CD14-positive monocyte (primary cell): ENCODE data around the gene LIN54. TPM values are rescaled to one million over a fixed set of nuclear protein-coding genes. Genes with fewer than 3 reads are reported as not detected.

Source experiments
- DNase-seq, 3 donors: peaks; one replicate each; pipeline ENCODE4 v3.0.0-alpha.2; 2011 to 2022
- H2AFZ ChIP-seq: 2 replicates; pipeline ENCODE4 v1.6.0; 2012; ENCODE audit warnings: mild to moderate bottlenecking, low read depth, low read length, inconsistent platforms; ENCODE audit not compliant: insufficient read depth, poor library complexity, severe bottlenecking
- H3K27ac ChIP-seq, 2 donors: 1 replicate in 1 of 2; 2 replicates in 1 of 2; pipeline ENCODE4 v1.5.1; 2012 to 2013; ENCODE audit warnings: low read length in 2 of 2, control low read depth in 1 of 2, inconsistent platforms in 1 of 2, low read depth in 1 of 2, mild to moderate bottlenecking in 1 of 2
- H3K27me3 ChIP-seq, 2 donors: one replicate each; pipeline versions ENCODE4 v1.6.0 to v1.6.1; 2011 to 2013; ENCODE audit warnings: low read length in 2 of 2; ENCODE audit not compliant: control insufficient read depth in 2 of 2, insufficient read depth in 2 of 2
- H3K36me3 ChIP-seq, 2 donors: replicated peaks in 1 of 2; 1 replicate in 1 of 2; 2 replicates in 1 of 2; pipeline versions ENCODE4 v1.5.1 to v1.6.1; 2012 to 2013; ENCODE audit warnings: low read length in 2 of 2, control low read depth in 1 of 2, inconsistent platforms in 1 of 2, mild to moderate bottlenecking in 1 of 2; ENCODE audit not compliant: insufficient read depth in 2 of 2, control insufficient read depth in 1 of 2
- H3K4me1 ChIP-seq, 2 donors: 1 replicate in 1 of 2; 2 replicates in 1 of 2; pipeline versions ENCODE4 v1.5.1 to v1.6.1; 2012 to 2013; ENCODE audit warnings: low read length in 2 of 2, control low read depth in 1 of 2, inconsistent platforms in 1 of 2, mild to moderate bottlenecking in 1 of 2, moderate library complexity in 1 of 2; ENCODE audit not compliant: insufficient read depth in 2 of 2, control insufficient read depth in 1 of 2
- H3K4me2 ChIP-seq: replicated peaks from 2 replicates; pipeline ENCODE3; 2012; ENCODE audit warnings: low read length, moderate library complexity, mild to moderate bottlenecking; ENCODE audit not compliant: poor library complexity, severe bottlenecking; ENCODE audit errors: extremely low read depth
- H3K4me3 ChIP-seq, 3 experiments: fragments of 200-600 bp in 1 of 3; sonication (generic) in 1 of 3; replicated peaks in 1 of 3; 1 replicate in 2 of 3; 2 replicates in 1 of 3; pipeline ENCODE4 v1.5.1; 2011 to 2013; ENCODE audit warnings: low read length in 3 of 3, mild to moderate bottlenecking in 3 of 3, control low read depth in 2 of 3, low read depth in 2 of 3, inconsistent platforms in 1 of 3, moderate library complexity in 1 of 3
- H3K79me2 ChIP-seq: 2 replicates; pipeline ENCODE4 v1.6.0; 2012; ENCODE audit warnings: mild to moderate bottlenecking, control low read depth, inconsistent platforms, low read length, moderate library complexity; ENCODE audit not compliant: insufficient read depth
- H3K9ac ChIP-seq: 2 replicates; pipeline ENCODE4 v1.6.0; 2017; ENCODE audit warnings: low read length, mild to moderate bottlenecking; ENCODE audit not compliant: insufficient read depth, poor library complexity, severe bottlenecking
- H3K9me3 ChIP-seq, 2 donors: replicated peaks in 1 of 2; 1 replicate in 1 of 2; 2 replicates in 1 of 2; pipeline versions ENCODE4 v1.5.1 to v1.6.1; 2012 to 2013; ENCODE audit warnings: low read length in 2 of 2, control low read depth in 1 of 2; ENCODE audit not compliant: control insufficient read depth in 1 of 2, insufficient read depth in 1 of 2
- H4K20me1 ChIP-seq: 2 replicates; pipeline ENCODE4 v1.6.0; 2012; ENCODE audit warnings: mild to moderate bottlenecking, low read length, control low read depth, moderate library complexity; ENCODE audit not compliant: insufficient read depth
- H3K27ac Mint-ChIP-seq, 7 donors: one replicate each; pipeline ENCODE4 v1.8.0; 2020; ENCODE audit warnings: mild to moderate bottlenecking in 7 of 7, mixed read lengths in 7 of 7, moderate library complexity in 6 of 7, inconsistent platforms in 2 of 7
- H3K27me3 Mint-ChIP-seq, 3 donors: one replicate each; pipeline ENCODE4 v1.8.0; 2021 to 2022; ENCODE audit warnings: low read depth in 3 of 3, mild to moderate bottlenecking in 3 of 3, mixed read lengths in 3 of 3, moderate library complexity in 3 of 3, inconsistent platforms in 1 of 3
- H3K36me3 Mint-ChIP-seq, 2 donors: one replicate each; pipeline ENCODE4 v1.8.0; 2020; ENCODE audit warnings: mixed read lengths in 2 of 2, inconsistent platforms in 1 of 2, mild to moderate bottlenecking in 1 of 2
- H3K4me1 Mint-ChIP-seq: one replicate; pipeline ENCODE4 v1.8.0; 2020; ENCODE audit warnings: mild to moderate bottlenecking, mixed read lengths
- H3K4me3 Mint-ChIP-seq, 2 donors: one replicate each; pipeline ENCODE4 v1.8.0; 2020; ENCODE audit warnings: mild to moderate bottlenecking in 2 of 2, mixed read lengths in 2 of 2, moderate library complexity in 1 of 2
- H3K9me3 Mint-ChIP-seq, 7 donors: one replicate each; pipeline ENCODE4 v1.8.0; 2020 to 2022; ENCODE audit warnings: mixed read lengths in 7 of 7, mild to moderate bottlenecking in 6 of 7, moderate library complexity in 6 of 7, inconsistent platforms in 2 of 7
- WGBS: methylation state at CpG from one replicate; pipeline ENCODE4 v1.1.5; 2013; ENCODE audit warnings: missing lambda C conversion rate; ENCODE audit not compliant: insufficient coverage; 5-methylcytosine and 5-hydroxymethylcytosine counted together
- intact Hi-C, 2 donors: fragments of 100-400 bp; cut with micrococcal nuclease; formaldehyde crosslinking; loops; one replicate each; pipeline versions ENCODE4 v1.15.0 to v1.15.1; 2023
- polyA plus RNA-seq, 3 donors: library from polyadenylated mRNA; depleted of rRNA in 1 of 3; unstranded in 2 of 3; stranded (reverse) in 1 of 3; fragments of 300-500 nt in 2 of 3; fragments of >200 nt in 1 of 3; fragmentation: Illumina TruSeq in 2 of 3; gene quantifications; 1 replicate in 2 of 3; 2 replicates in 1 of 3; pipeline ENCODE4 v1.2.3, GENCODE V29; 2012 to 2021
- TF ChIP-seq, protein P1 (sequence below): fragments of 200-600 bp; IDR thresholded peaks from one replicate; pipeline ENCODE4 v1.8.0; 2022; ENCODE audit warnings: antibody characterized with exemption, mild to moderate bottlenecking

Gene LIN54
- polyA plus RNA-seq, 3 donors, result 2.9 to 6.4 (median 3.7) TPM

DNA sequence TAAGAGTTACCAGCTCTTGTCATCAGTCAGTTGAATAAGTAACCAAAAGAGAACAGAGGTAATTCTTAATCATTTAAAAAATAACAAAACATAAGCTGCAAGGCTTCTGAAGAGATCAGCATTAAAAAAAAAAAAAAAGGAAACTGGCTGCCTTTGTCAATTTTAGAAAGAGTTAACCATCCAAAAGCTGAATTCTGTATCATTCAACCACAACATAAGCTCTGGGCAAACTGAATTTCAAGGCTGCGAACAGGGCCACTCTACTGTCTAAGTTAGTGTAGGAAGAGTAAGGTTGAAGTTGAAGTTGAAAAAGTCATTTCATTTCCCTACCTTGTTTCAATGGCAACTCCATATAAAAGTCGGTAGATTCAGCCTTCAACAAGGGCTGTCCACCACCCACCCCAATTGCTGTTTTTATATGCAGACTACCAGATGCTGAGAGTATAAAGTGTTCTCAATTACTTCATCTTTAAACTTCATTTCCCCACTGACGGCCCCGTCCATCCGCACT is 1.1 kb upstream of the LIN54 start:
- Histone ChIP-seq H3K79me2 (peaks cover 58% of the 10 kb centered on the region), H3K9me3 (no peaks in the 10 kb centered on the region), H4K20me1 (no peaks in the 10 kb centered on the region), H3K9ac (peak overlapping the region; percentile 84), H3K36me3 (no peaks in the 10 kb centered on the region), H3K4me2 (peak overlapping the region; percentile 95), H3K4me1 (peaks cover 31 to 35% of the 10 kb centered on the region in 2 donors), H2AFZ (peak overlapping the region; percentile 84), H3K27ac (peak overlapping the region; percentile 59 to 99), H3K4me3 (peak overlapping the region; percentile 73 to 98 (median 94)), H3K27me3 (no peaks in the 10 kb centered on the region)
- peak overlapping the region; percentile 94 to 99 for H3K4me3 Mint-ChIP-seq
- no peak for DNase-seq
- peaks cover 0 to 1% (median 0%) of the 10 kb centered on the region in 3 donors for H3K27me3 Mint-ChIP-seq
- 0% methylated on average over 3 of the region's 5 CpGs for WGBS
- intact Hi-C loops, result loop anchor here (2.0 to 5.0 kb wide), 2 partner anchors 23 to 109 kb away; partner anchors contain the start of genes THAP9 (in 2 of the 2) and COPS4 (in 1 of the 2)
- no peaks in the 10 kb centered on the region for H3K36me3 Mint-ChIP-seq
- H3K27ac Mint-ChIP-seq, result peak overlapping the region; percentile 72 to 99 (median 92)
- H3K9me3 Mint-ChIP-seq, result no peaks in the 10 kb centered on the region
- TF ChIP-seq, protein P1, sequence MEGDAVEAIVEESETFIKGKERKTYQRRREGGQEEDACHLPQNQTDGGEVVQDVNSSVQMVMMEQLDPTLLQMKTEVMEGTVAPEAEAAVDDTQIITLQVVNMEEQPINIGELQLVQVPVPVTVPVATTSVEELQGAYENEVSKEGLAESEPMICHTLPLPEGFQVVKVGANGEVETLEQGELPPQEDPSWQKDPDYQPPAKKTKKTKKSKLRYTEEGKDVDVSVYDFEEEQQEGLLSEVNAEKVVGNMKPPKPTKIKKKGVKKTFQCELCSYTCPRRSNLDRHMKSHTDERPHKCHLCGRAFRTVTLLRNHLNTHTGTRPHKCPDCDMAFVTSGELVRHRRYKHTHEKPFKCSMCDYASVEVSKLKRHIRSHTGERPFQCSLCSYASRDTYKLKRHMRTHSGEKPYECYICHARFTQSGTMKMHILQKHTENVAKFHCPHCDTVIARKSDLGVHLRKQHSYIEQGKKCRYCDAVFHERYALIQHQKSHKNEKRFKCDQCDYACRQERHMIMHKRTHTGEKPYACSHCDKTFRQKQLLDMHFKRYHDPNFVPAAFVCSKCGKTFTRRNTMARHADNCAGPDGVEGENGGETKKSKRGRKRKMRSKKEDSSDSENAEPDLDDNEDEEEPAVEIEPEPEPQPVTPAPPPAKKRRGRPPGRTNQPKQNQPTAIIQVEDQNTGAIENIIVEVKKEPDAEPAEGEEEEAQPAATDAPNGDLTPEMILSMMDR, result no peak
- peaks cover 43% of the 10 kb centered on the region for H3K4me1 Mint-ChIP-seq

DNA sequence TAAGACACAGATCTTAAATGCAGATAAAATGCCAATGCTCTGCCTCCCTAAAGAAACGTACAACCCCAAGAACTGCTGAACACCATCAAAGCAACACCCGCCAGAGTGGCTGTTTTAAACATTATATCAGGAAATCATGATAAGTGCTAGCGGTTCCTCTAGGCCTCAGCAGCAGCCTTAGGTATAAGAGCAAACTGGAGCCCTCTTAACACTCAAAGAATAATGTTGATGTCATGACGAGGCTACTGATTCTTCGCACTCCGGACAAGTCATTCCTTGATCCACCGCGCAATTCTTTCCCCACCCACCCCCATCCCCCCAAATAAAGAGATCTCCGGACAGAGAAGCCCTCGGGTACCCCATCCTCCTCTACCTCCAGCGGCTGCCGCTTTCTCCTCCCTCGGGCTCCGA is 507 bp downstream of the LIN54 start:
- no peaks in the 10 kb centered on the region for H3K9me3 ChIP-seq
- peak overlapping the region; percentile 90 for H2AFZ ChIP-seq
- peak overlapping the region; percentile 95 for H3K9ac ChIP-seq
- H3K4me1 Mint-ChIP-seq, result peaks cover 43% of the 10 kb centered on the region
- peaks cover 0 to 4% of the 10 kb centered on the region in 2 donors for H3K36me3 Mint-ChIP-seq
- peak overlapping the region; percentile 94 to 98 for H3K27ac ChIP-seq
- H3K27ac Mint-ChIP-seq, result peak overlapping the region; percentile 94 to 99 (median 98)
- peak in 2 of 3 donors; percentile 28 to 36 for DNase-seq
- H3K27me3 Mint-ChIP-seq, result peaks cover 0 to 1% (median 0%) of the 10 kb centered on the region in 3 donors
- H3K79me2 ChIP-seq, result peaks cover 74% of the 10 kb centered on the region
- peak overlapping the region; percentile 95 for H3K4me2 ChIP-seq
- no peaks in the 10 kb centered on the region for H3K36me3 ChIP-seq
- H3K27me3 ChIP-seq, result no peaks in the 10 kb centered on the region
- TF ChIP-seq, protein P1, result no peak
- peak overlapping the region; percentile 94 to 99 (median 98) for H3K4me3 ChIP-seq
- H3K9me3 Mint-ChIP-seq, result no peaks in the 10 kb centered on the region
- peaks cover 31 to 35% of the 10 kb centered on the region in 2 donors for H3K4me1 ChIP-seq
- no peaks in the 10 kb centered on the region for H4K20me1 ChIP-seq
- 0% methylated on average over 10 of the region's 14 CpGs for WGBS
- intact Hi-C loops, result loop anchor here (5.0 kb wide), 1 partner anchor 108 kb away; the partner anchor contains the start of gene THAP9 (in 2 of the 2)
- H3K4me3 Mint-ChIP-seq, result peak overlapping the region; percentile 94 to 99
